ENCODE results near the gene SEC16A. TPM values are rescaled to one million over a fixed set of nuclear protein-coding genes. Genes with fewer than 3 reads are reported as not detected.

SEC16A gene
- total RNA-seq, 1 donor from 2014 or later, result 66.1 TPM

- Histone ChIP-seq H3K4me1 (peaks cover 10 to 13% of the 10 kb centered on the region in 2 donors), H3K4me3 (no peak overlapping the region), H3K9me3 (no peaks in the 10 kb centered on the region), H3K36me3 (peaks cover 26 to 46% of the 10 kb centered on the region in 2 donors), H3K27me3 (no peaks in the 10 kb centered on the region), H3K27ac (no peak overlapping the region)
- no peak for TF ChIP-seq CTCF (IDR thresholded peaks at IDR 0.05)
- no peak for DNase-seq (ENCODE audit: low spot score in 2 of 2)
- intact Hi-C loops (cut with DNase I), result loop anchor here (5.0 kb wide), 1 partner anchor 74 kb away; the partner anchor contains the start of gene GPSM1
Measured at GRCh38 chr9:136401173-136401922, 81.5 kb downstream of the SEC16A start.

GRCh38 chr9:136400038-136400834, 82.6 kb downstream of the SEC16A start, which contains the start of gene SNAPC4:
SNAPC4 (minus strand) TSS chr9:136400170; CDS start chr9:136398428, 1,742 bp downstream.
- peak; percentile 85 to 93 (median 92) for TF ChIP-seq CTCF (IDR thresholded peaks at IDR 0.05)
- DNase-seq (ENCODE audit: low spot score in 2 of 2), result peak; percentile 36 to 91
- H3K27me3 ChIP-seq, result no peaks in the 10 kb centered on the region
- H3K36me3 ChIP-seq, result peaks cover 28 to 46% of the 10 kb centered on the region in 2 donors
- H3K27ac ChIP-seq, result peak within 1 kb of the TSS; percentile 6 to 50
- H3K9me3 ChIP-seq, result no peaks in the 10 kb centered on the region
- peak within 1 kb of the TSS; percentile 90 to 97 for H3K4me3 ChIP-seq
- intact Hi-C loops (cut with DNase I), result loop anchor here (1.0 to 5.0 kb wide), 4 partner anchors 10 to 73 kb away; partner anchors contain the start of genes DNLZ, ENTR1, GPSM1 and INPP5E
- peaks cover 10 to 13% of the 10 kb centered on the region in 2 donors for H3K4me1 ChIP-seq

GRCh38 chr9:136399176-136400037, 83.4 kb downstream of the SEC16A start:
- Histone ChIP-seq H3K9me3 (no peaks in the 10 kb centered on the region), H3K4me1 (peaks cover 10 to 13% of the 10 kb centered on the region in 2 donors), H3K4me3 (peak overlapping the region; percentile 90 to 97), H3K27ac (no peak overlapping the region), H3K27me3 (no peaks in the 10 kb centered on the region), H3K36me3 (peaks cover 30 to 47% of the 10 kb centered on the region in 2 donors)
- no peak for TF ChIP-seq CTCF (IDR thresholded peaks at IDR 0.05)
- DNase-seq (ENCODE audit: low spot score in 2 of 2), result no peak
- intact Hi-C loops (cut with DNase I), result loop anchor here (1.0 to 5.0 kb wide), 4 partner anchors 11 to 72 kb away; partner anchors contain the start of genes DNLZ, ENTR1, GPSM1 and INPP5E

- no peak overlapping the region for H3K27ac ChIP-seq
- no peak for TF ChIP-seq CTCF (IDR thresholded peaks at IDR 0.05)
Measured at GRCh38 chr9:136398286-136398685, 84.6 kb downstream of the SEC16A start.

GRCh38 chr9:136397643-136398042, 85.2 kb downstream of the SEC16A start:
- no peak for DNase-seq (ENCODE audit: low spot score in 2 of 2)
- Histone ChIP-seq H3K27me3 (no peaks in the 10 kb centered on the region), H3K4me1 (peaks cover 10 to 13% of the 10 kb centered on the region in 2 donors), H3K27ac (no peak overlapping the region), H3K36me3 (peaks cover 33 to 54% of the 10 kb centered on the region in 2 donors), H3K4me3 (no peak overlapping the region), H3K9me3 (no peaks in the 10 kb centered on the region)
- no peak for TF ChIP-seq CTCF (IDR thresholded peaks at IDR 0.05)
- intact Hi-C loops (cut with DNase I), result no loop called here

More at GRCh38 chr9:136398286-136398685, 84.6 kb downstream of the SEC16A start:
- Histone ChIP-seq H3K36me3 (peaks cover 32 to 48% of the 10 kb centered on the region in 2 donors), H3K27me3 (no peaks in the 10 kb centered on the region), H3K4me1 (peaks cover 10 to 13% of the 10 kb centered on the region in 2 donors), H3K9me3 (no peaks in the 10 kb centered on the region), H3K4me3 (no peak overlapping the region)
- no peak for DNase-seq (ENCODE audit: low spot score in 2 of 2)
- intact Hi-C loops (cut with DNase I), result no loop called here
